ENCODE measurements around the gene MTUS2.

GRCh38 chr13:29185926-29186325 is 365.8 kb downstream of the MTUS2 start:
- TF ChIP-seq CTCF (conservative IDR thresholded peaks at IDR 0.05; ENCODE audit: low read depth in 2 of 2) (no peak), CREB1 (CRISPR knock-in tag; IDR thresholded peaks at IDR 0.05; ENCODE audit: low read depth) (no peak)
